Lower lobe of right lung (tissue), 2 donors: ENCODE measurements around the gene KCNA3. TPM values are rescaled to one million over a fixed set of nuclear protein-coding genes. Genes with fewer than 3 reads are reported as not detected.

ENCODE experiments used
- ATAC-seq, 2 donors: fragments of 200-7000 bp; cut with Tn5 transposase; one replicate each; pipeline ENCODE4 v1.9.1; 2020 to 2022; ENCODE audit warnings: mild to moderate bottlenecking in 2 of 2, moderate library complexity in 2 of 2
- DNase-seq: peaks from one replicate; pipeline ENCODE4 v3.0.0-alpha.2; 2020
- H3K27ac ChIP-seq: fragments of 200-600 bp; one replicate; pipeline ENCODE4 v1.8.0; 2022
- H3K27me3 ChIP-seq: fragments of 200-600 bp; one replicate; pipeline ENCODE4 v1.8.0; 2022; ENCODE audit warnings: low read depth
- H3K36me3 ChIP-seq: fragments of 200-600 bp; one replicate; pipeline ENCODE4 v1.8.0; 2022; ENCODE audit warnings: mild to moderate bottlenecking
- H3K4me1 ChIP-seq: fragments of 200-600 bp; one replicate; pipeline ENCODE4 v1.8.0; 2022
- H3K4me3 ChIP-seq: fragments of 200-600 bp; one replicate; pipeline ENCODE4 v1.8.0; 2022; ENCODE audit warnings: mild to moderate bottlenecking
- H3K9me3 ChIP-seq: fragments of 200-600 bp; one replicate; pipeline ENCODE4 v1.8.0; 2022
- CTCF ChIP-seq: fragments of 200-600 bp; IDR thresholded peaks from one replicate; pipeline ENCODE4 v1.8.0; 2022; ENCODE audit warnings: antibody characterized with exemption, mild to moderate bottlenecking
- intact Hi-C: fragments of 100-400 bp; cut with DNase I; formaldehyde crosslinking; loops from one replicate; pipeline ENCODE4 v1.11.0; 2022
- total RNA-seq: library from RNA; stranded (reverse); fragmentation: NEBNext Ultra II Directional; extraction: Animal tissue kit (Norgen Biotek cat#: 25700); gene quantifications from one replicate; pipeline ENCODE4 v1.2.1, GENCODE V29; 2021
- donor health status: DM: no; HTN: yes; CAD: no; lungs with severe emphysema.

Gene KCNA3
- total RNA-seq, 1 donor from 2014 or later, result 19.4 TPM

GRCh38 chr1:110673197-110673701 is 1.5 kb downstream of the KCNA3 start:
- TF ChIP-seq CTCF, result no peak
- peak overlapping the region; percentile 65 for H3K4me3 ChIP-seq
- intact Hi-C loops, result no loop called here
- peaks cover 20% of the 10 kb centered on the region for H3K4me1 ChIP-seq
- H3K36me3 ChIP-seq, result no peaks in the 10 kb centered on the region
- peaks cover 32% of the 10 kb centered on the region for H3K27me3 ChIP-seq
- H3K27ac ChIP-seq, result peak overlapping the region; percentile 70
- ATAC-seq, result no peak
- H3K9me3 ChIP-seq, result no peaks in the 10 kb centered on the region
- DNase-seq, result no peak

GRCh38 chr1:110672753-110673108 is 2.0 kb downstream of the KCNA3 start:
- ATAC-seq (peak; percentile 24 to 36), DNase-seq (no peak)
- H3K4me1 ChIP-seq, result peaks cover 24% of the 10 kb centered on the region
- TF ChIP-seq CTCF, result no peak
- H3K27ac ChIP-seq, result peak overlapping the region; percentile 70
- intact Hi-C loops, result no loop called here
- no peaks in the 10 kb centered on the region for H3K9me3 ChIP-seq
- H3K36me3 ChIP-seq, result no peaks in the 10 kb centered on the region
- H3K27me3 ChIP-seq, result peaks cover 32% of the 10 kb centered on the region
- peak overlapping the region; percentile 65 for H3K4me3 ChIP-seq

- Histone ChIP-seq H3K9me3 (no peaks in the 10 kb centered on the region), H3K4me3 (peak overlapping the region; percentile 65), H3K27ac (peak overlapping the region; percentile 70), H3K36me3 (no peaks in the 10 kb centered on the region), H3K4me1 (peaks cover 26% of the 10 kb centered on the region), H3K27me3 (peaks cover 32% of the 10 kb centered on the region)
- intact Hi-C loops, result no loop called here
- no peak for ATAC-seq
- TF ChIP-seq CTCF, result no peak
- no peak for DNase-seq
Measured at GRCh38 chr1:110672001-110672752, 2.6 kb downstream of the KCNA3 start.

- peaks cover 26% of the 10 kb centered on the region for H3K4me1 ChIP-seq
- H3K4me3 ChIP-seq, result peak overlapping the region; percentile 65
- ATAC-seq, result no peak
- H3K27ac ChIP-seq, result no peak overlapping the region
- intact Hi-C loops, result no loop called here
- TF ChIP-seq CTCF, result no peak
- no peaks in the 10 kb centered on the region for H3K36me3 ChIP-seq
- no peak for DNase-seq
- peaks cover 32% of the 10 kb centered on the region for H3K27me3 ChIP-seq
- H3K9me3 ChIP-seq, result no peaks in the 10 kb centered on the region
Measured at GRCh38 chr1:110671361-110671760, 3.4 kb downstream of the KCNA3 start.

GRCh38 chr1:110668549-110668948 is 6.2 kb downstream of the KCNA3 start:
- H3K36me3 ChIP-seq, result no peaks in the 10 kb centered on the region
- no peak for TF ChIP-seq CTCF
- ATAC-seq, result no peak
- peaks cover 11% of the 10 kb centered on the region for H3K27me3 ChIP-seq
- H3K4me1 ChIP-seq, result peaks cover 14% of the 10 kb centered on the region
- H3K4me3 ChIP-seq, result peak overlapping the region; percentile 65
- no peaks in the 10 kb centered on the region for H3K9me3 ChIP-seq
- no peak for DNase-seq
- H3K27ac ChIP-seq, result no peak overlapping the region
- intact Hi-C loops, result no loop called here
